Natural killer cell (primary cell): ENCODE results near the gene CLEC5A. TPM values are rescaled to one million over a fixed set of nuclear protein-coding genes. Genes with fewer than 3 reads are reported as not detected.

ENCODE experiments used
- ATAC-seq, 3 donors: fragments of 150-1000 bp in 2 of 3; fragments of 200-7000 bp in 1 of 3; cut with Tn5 transposase; 1 replicate in 1 of 3; 2 replicates in 2 of 3; pipeline ENCODE4 v1.10.0; 2021; ENCODE audit warnings: mild to moderate bottlenecking in 2 of 3, moderate library complexity in 2 of 3
- DNase-seq, 2 donors: peaks; one replicate each; pipeline versions ENCODE4 v3.0.0 to v3.0.0-alpha.2; 2013 to 2021; ENCODE audit warnings: mixed read lengths in 1 of 2
- H3K27ac ChIP-seq: one replicate; pipeline ENCODE4 v1.5.1; 2013; ENCODE audit warnings: mild to moderate bottlenecking, low read length
- H3K27me3 ChIP-seq: one replicate; pipeline ENCODE4 v1.6.1; 2013; ENCODE audit warnings: low read length; ENCODE audit not compliant: control insufficient read depth, insufficient read depth
- H3K36me3 ChIP-seq: one replicate; pipeline ENCODE4 v1.6.1; 2013; ENCODE audit warnings: low read length; ENCODE audit not compliant: control insufficient read depth, insufficient read depth
- H3K4me1 ChIP-seq: one replicate; pipeline ENCODE4 v1.6.1; 2013; ENCODE audit warnings: low read length; ENCODE audit not compliant: control insufficient read depth, insufficient read depth
- H3K4me3 ChIP-seq: one replicate; pipeline ENCODE4 v1.5.1; 2013; ENCODE audit warnings: low read length
- H3K9me3 ChIP-seq: one replicate; pipeline ENCODE4 v1.6.1; 2013; ENCODE audit warnings: low read length; ENCODE audit not compliant: control insufficient read depth, insufficient read depth
- H3K27ac Mint-ChIP-seq, 2 donors: one replicate each; pipeline ENCODE4 v1.8.0; 2022; ENCODE audit warnings: mild to moderate bottlenecking in 2 of 2, mixed read lengths in 2 of 2, moderate library complexity in 1 of 2
- H3K27me3 Mint-ChIP-seq, 2 donors: one replicate each; pipeline ENCODE4 v1.8.0; 2022; ENCODE audit warnings: low read depth in 2 of 2, mixed read lengths in 2 of 2
- H3K36me3 Mint-ChIP-seq: one replicate; pipeline ENCODE4 v1.8.0; 2022; ENCODE audit warnings: mixed read lengths
- H3K4me1 Mint-ChIP-seq, 2 donors: one replicate each; pipeline ENCODE4 v1.8.0; 2022; ENCODE audit warnings: mixed read lengths in 2 of 2
- H3K4me3 Mint-ChIP-seq: one replicate; pipeline ENCODE4 v1.8.0; 2022; ENCODE audit warnings: mild to moderate bottlenecking, moderate library complexity, mixed read lengths
- H3K9me3 Mint-ChIP-seq, 2 donors: one replicate each; pipeline ENCODE4 v1.8.0; 2022; ENCODE audit warnings: mixed read lengths in 2 of 2
- WGBS: methylation state at CpG from one replicate; pipeline ENCODE4 v1.1.7; 2013; ENCODE audit warnings: missing lambda C conversion rate; ENCODE audit not compliant: insufficient coverage; 5-methylcytosine and 5-hydroxymethylcytosine counted together
- intact Hi-C: fragments of 100-400 bp; cut with micrococcal nuclease; formaldehyde crosslinking; loops from one replicate; pipeline ENCODE4 v1.14.2; 2022
- total RNA-seq, 4 donors: library from RNA; stranded (reverse); fragments of 120-200 nt in 1 of 4; gene quantifications; one replicate each; pipeline versions ENCODE4 v1.2.3 to v1.2.4, GENCODE V29; 2013 to 2022
- TF ChIP-seq, protein P1 (sequence below): fragments of 200-600 bp; IDR thresholded peaks from one replicate; pipeline ENCODE4 v1.8.0; 2022; ENCODE audit warnings: antibody characterized with exemption

CLEC5A gene
- total RNA-seq, 3 donors from 2014 or later (not counting 1 experiment from before 2014, with no cell fraction given) = 0.60 TPM; not detected in 2

DNA sequence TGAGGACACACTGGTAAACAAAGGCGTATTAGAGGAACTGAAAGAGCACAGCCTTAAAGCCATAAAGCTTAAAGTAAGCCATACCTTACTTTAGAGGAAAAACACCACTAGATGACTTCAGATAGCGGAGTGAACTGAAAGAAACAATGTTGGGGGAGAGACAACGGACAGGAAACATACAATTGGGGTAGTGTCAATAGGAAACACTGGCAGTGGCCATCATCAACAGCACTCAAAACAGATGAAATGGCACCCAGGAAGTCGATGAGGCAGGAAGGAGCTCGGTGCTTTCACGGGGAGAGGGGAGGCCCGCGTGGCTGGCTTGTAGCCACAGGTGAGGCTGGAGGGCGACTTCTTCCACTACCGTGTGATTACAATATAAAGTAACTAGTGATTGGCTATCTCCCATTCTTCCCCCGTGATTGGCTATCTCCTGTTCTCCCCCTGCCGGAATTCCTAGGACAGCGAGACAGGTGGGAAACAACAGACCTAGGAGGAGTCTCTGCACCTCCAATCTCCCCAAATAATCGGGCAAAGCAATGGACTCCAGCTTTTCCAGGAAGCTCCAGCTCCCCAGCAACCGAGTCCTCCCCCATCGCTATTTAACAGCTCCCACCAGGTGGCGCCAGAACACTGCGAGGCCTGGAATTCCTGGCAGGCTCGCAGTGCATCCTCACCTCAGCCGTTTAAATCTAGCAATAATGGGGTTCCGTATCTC lies 29.2 kb upstream of the CLEC5A start:
- Mint-ChIP-seq H3K9me3 (peaks cover 2 to 3% of the 10 kb centered on the region in 2 donors), H3K4me3 (peak overlapping the region; percentile 82), H3K27ac (peak overlapping the region; percentile 72 to 83), H3K36me3 (no peaks in the 10 kb centered on the region), H3K27me3 (no peaks in the 10 kb centered on the region), H3K4me1 (peaks cover 34 to 36% of the 10 kb centered on the region in 2 donors)
- 12% methylated on average over 21 of the region's 21 CpGs for WGBS
- intact Hi-C loops = loop anchor here (1.0 to 5.0 kb wide), 5 partner anchors 36 to 381 kb away; no protein-coding TSS in a partner anchor
- TF ChIP-seq, protein P1, sequence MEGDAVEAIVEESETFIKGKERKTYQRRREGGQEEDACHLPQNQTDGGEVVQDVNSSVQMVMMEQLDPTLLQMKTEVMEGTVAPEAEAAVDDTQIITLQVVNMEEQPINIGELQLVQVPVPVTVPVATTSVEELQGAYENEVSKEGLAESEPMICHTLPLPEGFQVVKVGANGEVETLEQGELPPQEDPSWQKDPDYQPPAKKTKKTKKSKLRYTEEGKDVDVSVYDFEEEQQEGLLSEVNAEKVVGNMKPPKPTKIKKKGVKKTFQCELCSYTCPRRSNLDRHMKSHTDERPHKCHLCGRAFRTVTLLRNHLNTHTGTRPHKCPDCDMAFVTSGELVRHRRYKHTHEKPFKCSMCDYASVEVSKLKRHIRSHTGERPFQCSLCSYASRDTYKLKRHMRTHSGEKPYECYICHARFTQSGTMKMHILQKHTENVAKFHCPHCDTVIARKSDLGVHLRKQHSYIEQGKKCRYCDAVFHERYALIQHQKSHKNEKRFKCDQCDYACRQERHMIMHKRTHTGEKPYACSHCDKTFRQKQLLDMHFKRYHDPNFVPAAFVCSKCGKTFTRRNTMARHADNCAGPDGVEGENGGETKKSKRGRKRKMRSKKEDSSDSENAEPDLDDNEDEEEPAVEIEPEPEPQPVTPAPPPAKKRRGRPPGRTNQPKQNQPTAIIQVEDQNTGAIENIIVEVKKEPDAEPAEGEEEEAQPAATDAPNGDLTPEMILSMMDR = peak; percentile 91
- no peaks in the 10 kb centered on the region for H3K36me3 ChIP-seq
- peak; percentile 71 to 74 for DNase-seq
- H3K27me3 ChIP-seq = no peaks in the 10 kb centered on the region
- peak overlapping the region; percentile 46 for H3K4me3 ChIP-seq
- peak overlapping the region; percentile 65 for H3K27ac ChIP-seq
- H3K4me1 ChIP-seq = peaks cover 12% of the 10 kb centered on the region
- ATAC-seq = peak; percentile 74 to 83 (median 79)
- H3K9me3 ChIP-seq = no peaks in the 10 kb centered on the region

DNA sequence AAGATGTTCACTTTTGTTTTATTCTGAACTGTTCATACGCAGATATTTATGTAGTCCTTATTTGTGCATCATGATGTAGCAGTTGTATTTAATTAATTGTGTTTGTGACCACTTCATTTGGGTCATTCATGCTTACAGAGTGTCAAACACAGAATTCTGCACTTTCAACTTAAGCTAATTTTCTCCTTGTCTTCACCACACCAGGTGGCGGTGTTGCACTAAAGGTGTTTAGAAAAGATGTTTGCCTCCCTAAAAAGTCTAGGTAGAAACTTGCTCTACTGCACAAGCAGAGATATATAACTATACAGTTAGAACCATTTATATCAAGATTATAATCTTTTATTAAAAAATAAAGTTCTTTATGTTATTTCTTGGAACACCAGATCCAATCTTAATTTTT lies 28.1 kb upstream of the CLEC5A start:
- intact Hi-C loops = loop anchor here (1.0 to 5.0 kb wide), 5 partner anchors 37 to 382 kb away; no protein-coding TSS in a partner anchor
- no peak overlapping the region for H3K27ac Mint-ChIP-seq
- H3K27me3 ChIP-seq = no peaks in the 10 kb centered on the region
- H3K4me1 ChIP-seq = peaks cover 12% of the 10 kb centered on the region
- no peak overlapping the region for H3K27ac ChIP-seq
- H3K36me3 ChIP-seq = no peaks in the 10 kb centered on the region
- WGBS = 100% methylated on average over 1 of the region's 2 CpGs
- TF ChIP-seq, protein P1 = peak; percentile 49
- H3K9me3 Mint-ChIP-seq = peaks cover 2 to 3% of the 10 kb centered on the region in 2 donors
- no peak overlapping the region for H3K4me3 Mint-ChIP-seq
- no peaks in the 10 kb centered on the region for H3K36me3 Mint-ChIP-seq
- peak in 1 of 2 donors; percentile 38 for DNase-seq
- peaks cover 34 to 36% of the 10 kb centered on the region in 2 donors for H3K4me1 Mint-ChIP-seq
- H3K27me3 Mint-ChIP-seq = no peaks in the 10 kb centered on the region
- ATAC-seq = no peak
- no peak overlapping the region for H3K4me3 ChIP-seq
- no peaks in the 10 kb centered on the region for H3K9me3 ChIP-seq

GRCh38 chr7:141973673-141974072 lies 26.9 kb upstream of the CLEC5A start, which contains the start of gene TAS2R38:
TSS of gene TAS2R38 (minus strand) at chr7:141973773. CDS start at chr7:141973689, 84 bp downstream.
- H3K9me3 Mint-ChIP-seq = no peaks in the 10 kb centered on the region
- no peak within 1 kb of the TSS for H3K27ac Mint-ChIP-seq

More at GRCh38 chr7:141973673-141974072, 26.9 kb upstream of the CLEC5A start, which contains the start of gene TAS2R38:
- H3K4me1 Mint-ChIP-seq = peaks cover 24 to 25% of the 10 kb centered on the region in 2 donors
- H3K36me3 Mint-ChIP-seq = no peaks in the 10 kb centered on the region
- Histone ChIP-seq H3K36me3 (no peaks in the 10 kb centered on the region), H3K4me3 (no peak within 1 kb of the TSS), H3K4me1 (peaks cover 8% of the 10 kb centered on the region), H3K9me3 (no peaks in the 10 kb centered on the region), H3K27me3 (no peaks in the 10 kb centered on the region), H3K27ac (no peak within 1 kb of the TSS)
- no peaks in the 10 kb centered on the region for H3K27me3 Mint-ChIP-seq
- WGBS = 91% methylated on average over 7 of the region's 7 CpGs
- intact Hi-C loops = loop anchor here (2.0 kb wide), 1 partner anchor 329 kb away; no protein-coding TSS in a partner anchor
- TF ChIP-seq, protein P1 = no peak
- ATAC-seq (no peak), DNase-seq (no peak)
- no peak within 1 kb of the TSS for H3K4me3 Mint-ChIP-seq
